Raji (cell line): Measurements from ENCODE around the gene MIAT.

Experiments used
- POLR2A ChIP-seq: IDR thresholded peaks from 2 replicates; pipeline ENCODE4 v1.6.1; 2011; ENCODE audit warnings: low read depth, low read length, control low read depth; ENCODE audit not compliant: insufficient read depth

Gene MIAT

GRCh38 chr22:26713823-26714449 is 56.5 kb downstream of the MIAT start:
- no peak for TF ChIP-seq POLR2A

- TF ChIP-seq POLR2A = no peak
Measured at GRCh38 chr22:26714971-26715370, 57.6 kb downstream of the MIAT start.

- TF ChIP-seq POLR2A = no peak
Measured at GRCh38 chr22:26715392-26715936, 58.1 kb downstream of the MIAT start.

GRCh38 chr22:26718488-26718887 is 61.1 kb downstream of the MIAT start:
- no peak for TF ChIP-seq POLR2A

- TF ChIP-seq POLR2A = no peak
Measured at GRCh38 chr22:26718905-26719304, 61.5 kb downstream of the MIAT start.

GRCh38 chr22:26722159-26722558 is 64.8 kb downstream of the MIAT start:
- no peak for TF ChIP-seq POLR2A

- no peak for TF ChIP-seq POLR2A
Measured at GRCh38 chr22:26724414-26724813, 67.0 kb downstream of the MIAT start.

GRCh38 chr22:26725012-26725676 is 67.8 kb downstream of the MIAT start:
- TF ChIP-seq POLR2A = no peak
